HG02852 (cell line): Measurements from ENCODE around the gene STN1.

Experiments used
- ATAC-seq: cut with Tn5 transposase; IDR thresholded peaks from one replicate; pipeline ENCODE4 v1.9.1; 2021; ENCODE audit warnings: mild to moderate bottlenecking, moderate library complexity; ENCODE audit not compliant: unreplicated experiment

STN1 gene

DNA sequence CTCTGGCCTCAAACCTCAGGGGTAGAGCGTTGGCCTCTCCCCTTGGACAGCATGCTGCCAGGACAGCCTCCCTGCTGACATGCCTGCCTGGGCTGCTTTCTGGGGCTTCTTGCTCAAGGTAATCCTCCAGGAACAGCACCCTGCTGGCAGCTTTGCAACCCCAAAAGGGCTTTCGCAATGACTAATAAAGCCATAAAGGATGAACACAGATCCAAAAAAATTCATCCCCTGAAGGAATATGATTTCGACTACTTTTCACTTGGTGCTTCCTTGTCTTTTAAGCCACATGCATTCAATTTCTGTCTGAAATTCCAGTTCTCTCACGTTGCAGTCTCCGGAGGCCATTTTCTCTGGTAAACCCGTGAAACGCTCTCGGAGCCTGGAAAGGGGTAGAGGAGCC is 47.5 kb downstream of the STN1 start:
- ATAC-seq = no peak

DNA sequence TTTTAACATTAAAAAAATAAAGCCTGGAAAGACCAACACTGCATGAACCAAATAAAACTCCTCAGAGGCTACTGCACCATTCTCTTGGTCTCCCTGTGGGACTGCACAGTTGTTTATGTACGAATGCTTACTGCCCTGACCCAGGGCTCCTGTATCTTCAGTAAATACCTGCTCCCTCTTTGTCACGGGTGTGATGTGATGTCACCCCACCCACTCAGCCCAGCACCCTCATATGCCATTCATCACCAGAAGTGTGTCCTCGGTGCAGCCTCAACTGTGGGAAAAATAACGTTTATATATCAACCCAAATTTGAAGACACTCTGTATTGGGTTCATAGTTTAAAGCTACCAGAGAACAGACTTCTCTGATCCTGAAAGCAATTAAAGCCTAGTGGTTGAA is 48.6 kb downstream of the STN1 start:
- ATAC-seq = no peak

DNA sequence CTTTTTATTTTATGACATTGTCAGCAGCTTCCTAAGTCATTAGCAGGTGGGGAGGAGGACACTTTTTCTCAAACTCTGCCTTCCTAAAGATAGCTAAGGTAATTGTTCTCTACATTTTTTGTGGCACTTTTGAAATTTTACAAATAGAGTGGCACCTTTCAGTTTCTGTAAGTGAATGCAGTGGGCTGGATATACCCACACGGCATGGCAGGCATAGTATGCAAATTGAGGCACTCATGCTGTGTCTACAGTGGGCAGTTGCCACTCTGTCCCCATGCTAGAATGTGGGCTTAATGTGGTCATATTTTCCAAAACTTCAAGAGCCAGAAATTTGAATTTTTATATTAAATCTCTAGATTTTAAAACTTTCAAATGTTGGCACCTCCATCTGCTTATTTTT is 49.8 kb downstream of the STN1 start:
- ATAC-seq = no peak

DNA sequence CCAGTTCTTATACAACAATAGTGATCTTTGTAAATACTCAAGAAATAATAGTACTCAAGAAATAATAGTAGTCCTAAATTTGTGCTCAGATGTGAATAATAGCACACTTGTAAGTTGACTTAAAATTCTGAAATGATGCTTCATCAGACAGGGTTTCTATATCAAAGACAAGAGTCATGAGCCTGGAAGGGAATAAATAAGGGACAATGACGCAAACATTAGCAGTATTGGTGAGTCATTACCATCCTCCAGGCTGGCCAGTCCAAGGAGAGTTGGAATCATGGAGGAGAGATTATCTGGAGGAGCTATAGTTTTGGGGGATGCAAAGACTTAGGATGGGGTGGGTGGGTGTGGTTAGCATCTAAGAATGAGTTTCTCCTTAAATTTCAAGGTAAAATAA is 56.5 kb downstream of the STN1 start:
- no peak for ATAC-seq

DNA sequence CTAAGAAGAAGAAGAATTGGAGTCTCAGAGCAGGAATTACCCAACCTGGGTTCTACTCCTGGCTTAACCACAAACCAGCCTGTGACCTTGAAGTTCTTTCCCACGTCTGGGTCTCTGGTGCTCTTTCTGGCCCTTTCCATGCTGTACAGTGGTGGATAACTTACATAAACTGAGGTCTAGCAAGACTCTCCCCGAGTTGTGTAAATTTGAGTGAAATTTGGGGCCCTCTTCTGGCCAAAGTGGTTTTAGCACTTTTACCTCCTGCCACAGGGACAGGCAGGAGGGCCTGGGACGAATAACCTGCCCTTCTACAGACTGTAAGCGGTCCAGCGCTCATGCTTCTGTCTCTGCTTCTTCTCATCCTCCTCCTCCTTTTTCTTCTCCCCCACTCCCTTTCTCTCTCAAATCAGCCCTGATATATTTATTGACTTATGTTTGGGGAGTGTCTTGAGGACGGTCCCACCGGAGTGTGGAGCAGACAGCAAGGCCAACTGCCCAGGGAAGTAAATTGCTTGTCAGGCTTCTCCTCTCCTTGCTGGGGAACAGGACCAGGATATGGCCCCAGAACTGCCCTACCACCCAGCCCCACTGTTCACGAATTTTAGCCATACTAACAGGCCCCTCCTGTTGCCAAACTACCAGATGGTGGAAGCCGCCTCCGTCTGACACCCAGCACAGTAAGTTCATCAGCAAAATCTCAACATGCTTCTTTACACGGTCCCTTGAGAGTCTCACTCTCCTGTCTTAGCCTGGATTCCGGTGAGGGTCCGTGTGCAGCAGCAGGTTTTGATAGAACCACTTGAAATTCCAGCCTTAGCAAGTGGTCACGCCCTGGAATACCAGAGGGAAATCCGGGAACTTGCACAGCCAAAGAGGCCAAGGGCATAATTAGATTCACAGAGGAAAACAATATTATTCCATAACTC is 58.6 kb downstream of the STN1 start:
- ATAC-seq = no peak

DNA sequence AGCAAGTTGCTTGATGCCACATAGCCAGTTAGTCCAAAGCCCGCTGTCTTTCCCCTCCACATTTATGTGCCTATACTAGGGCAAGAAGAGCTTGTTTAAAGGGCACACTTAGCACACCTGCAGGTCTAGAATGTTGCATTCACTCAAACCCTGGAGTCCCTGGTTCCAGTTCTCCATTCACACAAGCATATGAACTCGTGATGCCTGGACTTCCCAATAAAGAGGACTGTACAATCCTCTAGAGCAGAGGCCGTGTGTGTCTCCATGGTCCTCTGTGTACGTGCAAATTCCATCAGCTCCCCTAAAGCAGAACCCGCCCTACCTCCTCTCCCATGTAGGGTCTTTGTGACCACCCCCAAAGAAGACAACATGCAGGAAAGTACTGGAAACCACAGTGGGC is 59.6 kb downstream of the STN1 start:
- ATAC-seq = no peak

DNA sequence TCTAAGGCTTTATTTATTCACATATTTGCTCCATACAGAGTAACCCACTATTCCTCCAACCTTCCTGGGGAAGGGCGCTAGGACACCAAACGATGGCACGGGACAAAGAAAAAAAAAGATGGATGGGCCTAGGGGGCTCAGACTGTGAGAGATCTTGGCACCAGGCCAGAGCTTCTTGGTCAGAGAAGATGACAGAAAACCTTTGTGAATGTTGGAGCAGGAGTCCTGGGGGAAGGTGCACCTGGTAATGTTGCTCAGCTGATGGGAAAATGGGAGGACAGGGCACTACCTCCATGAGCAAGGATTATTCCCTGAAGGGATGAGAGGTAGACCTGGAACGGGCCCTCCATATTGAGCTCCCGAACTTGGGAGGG is 61.2 kb downstream of the STN1 start:
- ATAC-seq = no peak

DNA sequence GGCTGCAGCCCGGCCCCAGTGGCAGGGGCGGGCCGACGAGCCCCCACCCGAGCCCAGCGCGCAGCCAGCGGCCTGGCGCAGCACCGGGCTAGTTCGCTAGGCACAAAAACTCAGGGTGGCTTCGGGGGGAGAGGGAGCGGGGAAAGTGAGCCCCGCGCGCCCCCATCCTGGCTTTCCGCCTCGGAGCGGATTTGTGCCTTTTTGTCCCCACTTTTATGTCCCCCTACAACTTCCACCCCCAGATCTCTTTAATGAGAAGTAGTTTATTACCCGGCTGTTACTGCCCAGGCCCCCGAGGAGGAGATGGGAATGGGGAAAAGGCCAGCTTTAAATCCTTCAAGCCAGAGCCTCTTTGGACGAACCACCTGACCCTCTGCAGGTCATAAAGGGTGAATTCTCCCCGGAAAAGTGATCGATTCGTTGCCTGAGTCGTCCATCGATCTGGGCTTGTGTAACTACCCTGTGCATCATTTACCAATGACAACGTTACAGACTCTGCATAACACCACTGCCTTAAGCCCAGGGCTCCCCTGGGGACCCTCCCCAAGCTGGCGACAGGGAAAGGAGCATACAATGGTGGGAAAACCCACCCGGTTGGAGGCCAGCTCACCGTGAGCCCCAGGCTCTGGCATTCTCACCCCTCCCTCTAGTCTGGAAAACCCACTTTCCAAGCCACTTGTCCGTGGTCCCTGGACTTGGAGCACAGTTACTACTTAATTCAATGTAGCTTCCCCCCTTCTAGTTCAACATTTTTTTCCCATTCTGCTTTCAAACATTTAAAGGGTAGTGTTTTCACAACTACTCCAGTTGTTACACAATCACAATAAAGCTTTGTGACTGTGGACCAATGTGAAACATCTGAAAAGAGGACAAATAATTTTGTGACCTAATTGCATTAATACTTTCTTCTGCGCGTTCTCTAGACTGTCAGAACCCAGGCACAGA is 61.9 kb downstream of the STN1 start:
- no peak for ATAC-seq

DNA sequence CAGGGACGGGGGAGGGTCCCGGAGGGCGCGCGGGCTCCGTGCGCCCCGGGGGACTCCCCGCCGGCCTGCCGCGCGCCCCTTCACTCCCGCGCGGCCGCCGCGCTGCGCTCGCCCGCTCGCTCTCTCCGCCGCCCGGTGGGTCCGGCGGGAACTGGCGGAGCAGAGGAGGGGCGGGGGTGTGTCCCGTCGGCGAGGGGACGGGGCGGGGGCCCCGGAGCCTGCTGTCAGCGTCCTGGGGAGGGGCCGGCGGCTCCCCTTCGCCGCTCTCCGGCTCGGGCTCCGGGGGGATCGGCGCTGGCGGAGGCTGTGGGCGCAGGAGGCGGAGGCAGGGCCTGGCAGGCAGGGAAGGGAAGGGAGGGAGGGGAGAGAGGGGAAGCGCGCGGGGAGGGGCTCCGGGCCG is 62.6 kb downstream of the STN1 start, which contains the start of gene SH3PXD2A:
Gene SH3PXD2A, minus strand, starts transcription at position 153 of the 400 bp plus-strand sequence. CDS start 310 bp downstream, outside the sequence.
- ATAC-seq = no peak

DNA sequence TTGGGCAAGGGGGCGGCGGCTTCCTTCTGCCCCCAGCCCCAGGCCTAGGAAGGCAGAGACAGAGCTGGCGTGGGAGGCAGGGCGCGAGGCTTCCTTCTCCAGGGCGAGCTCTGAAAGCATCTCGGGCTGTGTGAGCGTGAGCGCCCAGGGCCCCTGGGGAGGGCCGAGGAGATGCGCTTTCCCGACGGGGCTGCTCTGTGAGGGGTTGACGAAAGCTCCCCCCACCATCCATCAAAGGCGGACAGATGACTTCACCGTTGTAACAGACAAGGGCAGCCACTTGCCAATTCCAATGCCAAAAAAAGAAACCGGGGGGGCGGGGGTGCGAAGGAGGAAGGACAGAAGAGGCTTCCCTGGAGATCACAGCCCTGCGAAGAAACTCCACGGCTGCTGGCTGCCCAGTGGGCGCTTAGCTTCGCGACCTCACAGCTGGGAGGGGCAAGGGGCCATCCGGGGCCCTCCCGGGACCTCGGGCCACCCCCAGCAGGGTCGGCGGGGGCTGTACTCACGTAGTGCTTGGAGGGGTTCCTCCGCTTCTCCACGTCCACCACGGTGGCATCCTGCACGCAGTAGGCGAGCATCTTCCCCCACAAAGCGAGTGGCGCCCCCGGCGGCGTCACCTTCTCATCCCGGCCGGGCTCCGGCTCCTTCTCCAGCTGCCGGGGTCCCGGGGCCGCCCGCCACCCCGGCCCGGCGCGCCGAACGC is 63.1 kb downstream of the STN1 start:
- no peak for ATAC-seq

DNA sequence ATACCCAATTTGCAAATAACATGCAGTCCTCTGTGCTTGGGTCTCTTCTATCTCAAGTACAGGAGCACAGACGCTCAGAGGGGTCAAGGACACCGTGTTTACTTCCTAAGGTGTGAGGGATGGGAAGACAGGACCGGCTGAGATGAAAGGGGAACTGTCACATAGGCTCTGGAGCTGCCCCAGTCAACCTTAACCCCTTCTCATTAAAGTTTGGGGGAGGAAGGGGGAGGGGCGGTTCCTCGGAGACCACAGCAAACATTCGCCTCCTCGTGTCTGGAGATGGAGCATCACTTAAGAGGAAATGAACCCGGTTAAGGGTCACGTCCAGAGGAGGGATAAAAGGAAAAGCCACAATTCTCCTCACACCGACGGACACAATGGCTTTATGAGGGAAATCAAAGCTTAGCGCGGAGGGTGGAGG is 63.7 kb downstream of the STN1 start:
- no peak for ATAC-seq

DNA sequence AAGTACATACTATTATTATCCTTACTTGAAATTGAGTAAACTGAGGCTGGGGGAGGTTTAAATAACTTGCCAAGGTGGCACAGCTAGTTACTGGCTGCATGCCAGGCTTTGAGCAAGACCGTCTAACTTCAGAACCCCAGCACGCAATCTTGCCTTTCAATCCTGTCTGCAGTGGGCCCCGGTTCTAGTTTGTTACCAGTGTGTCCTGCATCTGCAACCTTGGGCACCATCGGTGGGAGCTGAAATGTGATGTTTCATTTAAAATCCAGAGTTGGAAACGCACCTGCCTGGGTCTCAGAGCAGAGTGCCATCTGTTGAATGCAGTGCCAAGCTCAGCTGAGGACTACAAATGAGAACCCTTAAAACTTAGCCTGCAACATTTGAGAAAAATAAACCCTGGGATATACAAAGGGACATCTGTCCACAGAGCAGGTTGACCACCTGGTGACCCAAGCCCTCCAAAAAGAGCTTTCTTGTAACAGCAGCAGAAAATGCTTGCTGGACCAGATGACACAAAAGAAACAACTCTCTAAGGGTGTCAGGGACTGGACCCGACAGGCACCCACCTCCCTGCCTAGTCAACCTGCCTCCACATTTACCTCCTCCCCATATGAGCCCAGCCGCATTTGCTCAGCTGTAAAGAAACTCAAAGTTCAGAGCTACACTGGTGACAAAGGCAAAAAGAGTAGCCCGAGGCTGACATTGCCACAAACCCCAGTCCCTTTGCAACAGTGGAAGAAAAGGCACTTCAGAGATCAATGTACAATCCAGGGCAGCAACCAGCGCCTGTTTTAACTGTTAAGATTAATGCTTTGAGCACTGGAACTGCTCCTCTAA is 64.3 kb downstream of the STN1 start:
- ATAC-seq = no peak

DNA sequence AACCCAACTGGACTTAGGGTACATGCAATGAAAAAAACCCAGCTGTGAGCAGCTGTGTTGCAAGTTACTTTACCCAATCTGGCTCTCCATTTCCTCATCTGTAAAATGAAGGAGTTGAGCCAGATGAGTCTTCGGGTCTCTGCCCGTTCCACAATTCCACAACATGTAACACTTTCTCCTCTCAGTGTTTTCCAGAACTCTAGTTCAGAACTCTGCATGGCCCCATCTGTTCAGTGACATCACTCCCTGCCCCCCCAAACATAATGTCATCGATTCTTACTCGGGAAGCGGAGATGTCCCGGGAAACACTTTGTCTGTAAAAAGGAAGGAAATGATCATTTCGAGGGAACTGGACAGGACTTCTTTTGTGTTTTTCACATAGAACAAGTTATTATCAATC is 65.1 kb downstream of the STN1 start:
- ATAC-seq = no peak

DNA sequence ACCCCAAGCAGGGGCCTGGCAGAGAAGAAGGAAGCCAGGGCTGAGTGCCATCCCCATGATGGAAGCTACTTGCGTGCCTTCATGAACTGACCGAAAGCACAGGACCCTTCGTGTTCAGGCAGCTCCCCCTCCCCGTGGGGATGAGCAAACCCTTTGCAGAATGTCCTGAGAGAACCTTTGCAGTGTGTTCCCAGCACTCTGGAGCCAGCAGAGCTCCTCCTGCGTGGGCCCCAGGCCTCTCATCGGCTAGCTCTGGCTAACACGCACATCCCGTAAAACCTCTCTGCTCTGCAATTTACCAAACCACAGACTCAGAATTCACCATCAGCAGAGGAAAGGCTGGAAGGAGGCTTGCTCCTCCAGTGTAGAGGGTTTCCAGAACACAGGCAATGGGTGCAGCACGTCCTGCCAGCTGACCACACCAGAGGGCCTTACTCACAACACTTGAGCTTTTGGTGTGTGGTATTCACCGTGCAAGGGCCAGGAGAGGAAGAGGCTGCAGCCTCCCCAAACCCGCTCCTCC is 65.7 kb downstream of the STN1 start:
- no peak for ATAC-seq

DNA sequence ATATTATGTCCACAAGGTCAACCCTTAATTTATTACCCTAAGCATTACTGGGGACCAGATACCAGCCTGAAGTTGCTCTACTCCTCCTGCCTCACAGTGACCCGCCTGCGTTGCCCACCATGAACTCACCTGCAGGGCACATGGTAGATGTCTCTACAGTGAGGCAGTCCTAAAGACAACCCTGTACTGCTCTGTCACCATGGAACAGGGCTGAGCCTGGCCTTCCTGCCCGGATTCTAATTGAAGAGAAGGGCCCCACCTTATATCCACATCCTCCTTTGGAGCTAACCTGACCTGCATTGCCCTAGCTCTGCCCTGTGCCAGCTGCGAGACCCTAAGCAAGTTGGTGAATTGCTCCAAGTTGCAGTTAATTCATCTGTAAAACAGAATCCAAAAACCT is 66.7 kb downstream of the STN1 start:
- ATAC-seq = no peak

DNA sequence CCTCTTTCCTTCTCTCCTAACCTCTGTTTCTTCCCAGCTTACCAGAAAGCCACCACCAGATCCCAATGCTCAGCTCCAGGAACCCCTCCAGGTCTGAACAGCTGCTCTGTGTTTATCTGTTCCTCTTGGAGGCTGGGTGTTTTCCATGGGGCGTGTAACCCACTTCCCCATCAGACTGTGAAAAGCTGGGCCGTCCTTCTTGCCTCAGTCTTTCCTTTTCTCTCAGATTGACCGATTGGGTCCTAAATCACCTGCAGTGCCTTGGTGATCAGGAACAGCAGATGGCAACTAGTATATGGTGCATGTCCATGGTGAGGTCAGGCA is 67.5 kb downstream of the STN1 start:
- ATAC-seq = no peak

DNA sequence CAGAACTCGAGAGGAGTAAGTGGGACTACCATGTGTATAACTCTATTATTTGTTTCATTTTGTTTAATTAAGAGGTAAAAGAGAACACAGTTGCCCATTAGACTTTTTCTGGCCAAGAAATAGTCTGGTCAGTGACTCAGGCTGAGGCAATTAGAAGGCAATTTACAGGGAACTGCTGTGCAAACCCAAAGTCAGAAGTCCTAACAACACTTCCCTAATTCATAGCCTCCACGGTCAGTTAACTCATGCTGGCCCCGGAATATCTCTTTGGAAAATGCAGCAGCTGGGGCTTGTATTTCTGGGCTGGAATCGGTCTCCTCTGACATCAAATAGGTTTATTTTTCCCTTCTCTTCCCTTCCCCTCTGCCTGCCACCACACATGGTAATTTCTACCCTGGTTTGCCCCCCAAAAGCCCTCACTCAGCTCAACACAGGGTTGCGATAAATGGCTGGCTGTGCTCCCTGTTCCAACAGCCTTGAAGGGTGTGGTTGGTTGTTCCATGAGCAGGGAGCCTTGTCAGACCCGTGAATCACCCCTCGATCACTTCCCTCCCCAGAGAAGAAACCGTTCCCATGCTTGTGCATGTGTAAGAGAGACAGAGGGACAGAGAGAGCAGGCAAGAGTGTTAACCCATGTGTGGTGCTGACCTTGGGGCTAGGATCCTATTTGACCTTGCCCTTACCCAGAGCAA is 68.0 kb downstream of the STN1 start:
- ATAC-seq = no peak

DNA sequence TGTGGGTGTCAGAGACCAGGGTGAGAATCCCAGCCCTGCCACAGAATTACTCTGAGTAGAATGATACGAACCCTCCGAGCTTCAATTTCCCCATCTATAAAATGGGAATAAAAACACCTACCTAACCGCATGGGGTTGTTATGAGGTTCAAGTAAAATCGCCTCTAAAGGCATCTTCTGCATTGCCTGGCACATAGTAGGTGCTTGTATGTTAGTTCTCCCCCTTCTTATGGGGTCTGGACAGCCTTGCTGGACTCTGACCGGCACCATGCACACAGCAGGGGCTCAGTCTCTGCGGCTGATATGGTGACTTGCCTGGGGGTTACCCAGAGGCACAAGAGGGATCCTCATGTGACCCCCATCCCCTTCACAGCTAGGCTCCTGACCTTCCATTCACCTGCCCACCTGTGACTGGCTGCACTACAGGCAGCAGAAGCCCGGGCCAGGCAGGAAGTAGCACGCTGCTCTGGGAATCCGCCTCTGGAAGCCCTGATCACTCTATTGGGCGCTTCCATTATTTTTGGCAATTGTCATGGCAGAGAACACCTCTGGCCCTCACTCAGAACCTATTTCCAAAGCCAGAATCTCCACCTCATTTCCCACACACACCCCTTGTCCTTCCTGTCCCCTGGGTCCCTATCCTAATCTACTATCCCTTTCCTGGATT is 68.6 kb downstream of the STN1 start:
- ATAC-seq = no peak

DNA sequence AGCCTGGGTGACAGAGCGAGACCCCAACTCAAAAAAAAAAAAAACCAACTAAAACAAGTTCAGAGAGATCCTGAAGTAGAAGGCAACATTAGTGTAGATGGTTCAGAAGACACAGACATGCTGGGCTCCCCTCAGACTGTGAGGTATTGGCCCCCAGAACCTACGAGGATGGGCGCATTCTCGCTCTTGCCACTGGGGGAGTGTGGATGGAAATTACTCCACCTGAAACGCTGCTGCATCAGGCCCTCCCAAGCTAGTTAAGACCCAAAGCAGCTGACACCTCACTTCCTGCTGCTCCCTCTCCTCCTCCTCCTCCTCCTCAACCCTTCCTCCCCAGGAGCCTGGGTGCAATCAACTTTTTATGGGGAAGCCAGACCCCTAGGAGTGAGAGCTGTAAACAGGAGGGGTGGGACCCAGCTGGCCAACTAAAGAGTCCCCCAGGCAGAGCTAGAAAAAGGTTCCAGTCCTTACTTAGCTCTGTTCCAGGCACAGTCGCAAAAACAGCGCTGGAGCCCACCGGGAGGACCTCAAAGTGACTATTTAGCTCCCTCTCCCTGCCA is 70.0 kb downstream of the STN1 start:
- ATAC-seq = no peak
